HK-2 (cell line): ENCODE measurements around the gene OR52N4.
"Not testable (repeated sequence)": the region's sequence is repeated elsewhere in the genome, so short reads cannot be mapped to it uniquely, and the experiment has no call there.

Source experiments
- DNase-seq: peaks from one replicate; pipeline ENCODE4 v3.0.0-alpha.2; 2018; ENCODE audit not compliant: unreplicated experiment

Gene OR52N4

DNA sequence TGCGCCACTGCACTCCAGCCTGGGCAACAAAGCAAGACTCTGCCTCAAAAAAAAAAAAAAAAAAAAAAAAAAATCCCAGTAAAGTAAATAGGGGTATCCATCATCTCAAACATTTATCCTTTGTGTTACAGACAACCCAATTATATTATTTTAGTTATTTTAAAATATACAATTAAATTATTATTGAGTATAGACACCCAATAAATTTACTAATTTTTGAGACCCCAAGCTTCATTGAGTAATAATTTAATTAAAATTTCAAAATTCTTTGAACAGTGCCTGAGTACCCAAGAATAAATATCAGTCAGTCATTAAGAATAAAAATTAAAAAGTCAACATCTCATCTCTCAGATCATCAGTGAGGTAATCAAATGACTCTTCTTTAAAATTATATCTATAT, at the start of gene OR52N4:
OR52N4 (plus strand) TSS at position 301 of the 400 bp plus-strand sequence. CDS start 498 bp downstream, outside the sequence.
- no peak for DNase-seq

DNA sequence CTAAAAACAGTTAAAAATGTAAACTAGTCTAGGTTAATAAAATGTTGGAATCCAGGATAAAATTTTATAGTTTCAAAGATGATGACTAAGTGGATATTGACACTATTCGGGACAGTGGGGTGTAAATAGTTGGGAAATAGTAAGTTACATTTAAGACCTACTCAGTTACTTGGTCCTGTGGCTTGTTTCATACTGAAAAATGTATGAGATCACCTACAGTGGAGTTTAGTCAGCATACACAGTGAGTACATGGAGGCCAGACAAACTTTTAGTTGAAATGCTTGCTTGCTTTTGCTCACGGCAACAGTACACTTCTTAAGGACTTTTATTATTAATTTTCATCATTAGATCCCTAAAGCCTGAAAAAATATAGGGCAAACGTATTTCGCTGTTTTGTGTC, 48.4 kb upstream of the OR52N4 start:
- no peak for DNase-seq

DNA sequence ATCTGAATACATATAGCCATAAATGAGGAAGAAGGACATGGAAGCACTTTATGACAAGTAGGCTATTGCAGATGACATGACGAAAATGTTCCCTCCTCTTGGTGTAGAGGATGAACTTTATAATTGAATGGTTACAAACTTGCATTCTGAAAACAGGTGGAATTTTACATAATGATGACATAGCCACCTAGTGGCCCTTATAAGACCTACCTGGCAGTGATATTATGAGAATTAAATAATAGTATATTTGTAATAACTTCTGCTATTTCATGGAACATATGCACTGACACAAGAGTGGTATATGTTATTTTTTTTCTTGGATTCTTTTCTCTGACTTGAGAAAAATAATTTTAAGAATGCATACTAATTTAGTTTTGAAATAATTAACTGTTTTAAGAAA, 41.5 kb upstream of the OR52N4 start:
- DNase-seq: no peak

DNA sequence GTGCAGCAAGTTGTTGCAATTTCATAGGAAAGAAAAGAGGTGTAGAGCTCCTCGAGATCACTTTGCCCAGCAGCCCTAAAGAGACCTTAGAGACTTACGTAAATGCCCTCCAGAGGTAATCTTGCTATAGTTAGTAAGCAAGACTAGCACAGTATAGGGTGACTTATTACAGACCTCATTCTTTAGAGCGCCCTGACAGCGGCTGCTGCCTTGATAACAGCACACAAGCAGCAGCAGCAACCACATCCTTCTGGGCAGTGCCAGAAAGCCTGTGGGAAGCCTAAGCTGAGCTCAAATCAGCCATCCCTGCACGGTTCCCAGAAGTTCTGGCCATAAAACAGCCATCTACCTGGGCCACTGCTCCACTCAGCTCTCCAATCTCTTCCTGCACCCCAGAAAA, 40.3 kb upstream of the OR52N4 start:
- no peak for DNase-seq

DNA sequence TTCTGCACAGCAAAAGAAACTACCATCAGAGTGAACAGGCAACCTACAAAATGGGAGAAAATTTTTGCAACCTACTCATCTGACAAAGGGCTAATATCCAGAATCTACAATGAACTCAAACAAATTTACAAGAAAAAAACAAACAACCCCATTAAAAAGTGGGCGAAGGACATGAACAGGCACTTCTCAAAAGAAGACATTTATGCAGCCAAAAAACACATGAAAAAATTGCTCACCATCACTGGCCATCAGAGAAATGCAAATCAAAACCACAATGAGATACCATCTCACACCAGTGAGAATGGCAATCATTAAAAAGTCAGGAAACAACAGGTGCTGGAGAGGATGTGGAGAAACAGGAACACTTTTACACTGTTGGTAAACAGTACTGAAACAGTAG, 37.5 kb upstream of the OR52N4 start:
- not testable (repeated sequence) for DNase-seq

DNA sequence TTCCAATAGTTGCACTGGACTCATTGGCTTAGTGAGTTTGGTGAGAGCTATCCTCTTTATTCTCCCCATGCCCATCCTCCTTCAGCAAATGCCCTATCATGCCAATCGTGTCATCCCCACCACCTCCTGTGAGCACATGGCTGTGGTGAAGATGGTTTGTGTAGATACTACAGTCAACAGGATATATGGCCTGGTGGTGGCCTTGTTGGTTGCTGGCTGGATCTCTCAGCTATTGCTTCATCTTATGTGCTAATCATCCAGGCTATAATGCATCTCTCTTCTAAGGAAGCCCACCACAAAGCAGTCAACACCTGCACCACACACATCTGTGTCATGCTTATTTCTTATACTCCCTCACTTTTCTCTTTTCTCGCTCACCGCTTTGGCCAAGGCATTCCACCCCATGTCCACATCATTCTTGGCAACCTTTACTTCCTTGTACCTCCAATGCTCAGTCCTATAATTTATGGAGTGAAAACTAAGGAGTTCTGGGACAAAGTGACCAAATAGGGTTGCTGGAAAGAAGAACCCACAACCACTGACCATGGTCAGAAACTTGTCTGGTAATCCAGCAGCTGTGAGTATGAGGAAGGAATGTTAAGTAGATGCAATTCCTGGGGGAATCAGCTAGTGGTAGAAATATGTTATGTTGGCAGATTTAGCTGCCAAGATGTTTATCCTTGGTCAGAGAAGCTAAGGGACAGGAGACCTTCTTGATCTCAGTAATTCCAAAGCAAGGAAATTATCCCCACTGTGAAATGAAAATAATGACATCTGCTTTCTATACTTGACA, 34.1 kb upstream of the OR52N4 start:
- no peak for DNase-seq

- DNase-seq: no peak
Observed at GRCh38 chr11:5722622-5723021, 31.4 kb upstream of the OR52N4 start.

DNA sequence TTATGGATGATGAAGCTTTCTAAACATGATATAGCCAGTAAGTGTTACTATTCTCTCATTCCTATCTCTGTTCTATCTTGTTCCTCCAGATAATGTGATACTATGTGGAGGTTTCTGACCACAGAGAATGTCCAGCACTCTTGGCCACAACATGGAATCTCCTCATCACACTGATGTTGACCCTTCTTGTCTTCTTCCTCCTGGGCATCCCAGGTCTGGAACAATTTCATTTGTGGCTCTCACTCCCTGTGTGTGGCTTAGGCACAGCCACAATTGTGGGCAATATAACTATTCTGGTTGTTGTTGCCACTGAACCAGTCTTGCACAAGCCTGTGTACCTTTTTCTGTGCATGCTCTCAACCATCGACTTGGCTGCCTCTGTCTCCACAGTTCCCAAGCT, 27.7 kb upstream of the OR52N4 start:
- no peak for DNase-seq

GRCh38 chr11:5727691-5728090, 26.4 kb upstream of the OR52N4 start:
- DNase-seq: no peak

GRCh38 chr11:5736396-5736795, 17.6 kb upstream of the OR52N4 start, which contains the start of gene OR56B1:
Gene OR56B1, plus strand, starts transcription at chr11:5736448. Its CDS starts 69 bp downstream, at chr11:5736517.
- no peak for DNase-seq

DNA sequence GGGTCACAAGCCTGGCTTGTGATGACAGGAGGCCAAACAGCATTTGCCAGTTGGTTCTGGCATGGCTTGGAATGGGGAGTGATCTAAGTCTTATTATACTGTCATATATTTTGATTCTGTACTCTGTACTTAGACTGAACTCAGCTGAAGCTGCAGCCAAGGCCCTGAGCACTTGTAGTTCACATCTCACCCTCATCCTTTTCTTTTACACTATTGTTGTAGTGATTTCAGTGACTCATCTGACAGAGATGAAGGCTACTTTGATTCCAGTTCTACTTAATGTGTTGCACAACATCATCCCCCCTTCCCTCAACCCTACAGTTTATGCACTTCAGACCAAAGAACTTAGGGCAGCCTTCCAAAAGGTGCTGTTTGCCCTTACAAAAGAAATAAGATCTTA, 17.0 kb upstream of the OR52N4 start:
- no peak for DNase-seq

- no peak for DNase-seq
Observed at GRCh38 chr11:5737670-5738392, 16.2 kb upstream of the OR52N4 start.

- DNase-seq: no peak
Observed at GRCh38 chr11:5738431-5738830, 15.6 kb upstream of the OR52N4 start.

DNA sequence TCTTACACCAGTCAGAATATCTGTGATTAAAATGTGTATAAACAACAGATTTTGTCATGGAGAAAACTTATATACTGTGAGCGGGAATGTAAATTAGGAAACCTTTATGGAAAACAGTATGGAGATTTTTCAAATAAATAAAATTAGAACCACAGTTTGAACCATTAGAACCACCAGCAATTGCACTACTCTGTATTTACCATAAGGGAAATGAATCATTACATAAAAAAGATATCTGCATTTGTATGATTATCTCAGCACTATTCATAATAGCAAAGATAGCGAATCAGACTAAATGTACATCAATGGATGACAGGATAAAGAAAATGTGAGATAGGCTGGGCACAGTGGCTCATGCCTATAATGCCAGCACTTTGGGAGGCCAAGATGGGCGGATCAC, 7.4 kb upstream of the OR52N4 start:
- no peak for DNase-seq

- DNase-seq: no peak
Observed at GRCh38 chr11:5749836-5750235, 4.2 kb upstream of the OR52N4 start.

GRCh38 chr11:5767056-5767455, 13.0 kb downstream of the OR52N4 start:
- DNase-seq: no peak

DNA sequence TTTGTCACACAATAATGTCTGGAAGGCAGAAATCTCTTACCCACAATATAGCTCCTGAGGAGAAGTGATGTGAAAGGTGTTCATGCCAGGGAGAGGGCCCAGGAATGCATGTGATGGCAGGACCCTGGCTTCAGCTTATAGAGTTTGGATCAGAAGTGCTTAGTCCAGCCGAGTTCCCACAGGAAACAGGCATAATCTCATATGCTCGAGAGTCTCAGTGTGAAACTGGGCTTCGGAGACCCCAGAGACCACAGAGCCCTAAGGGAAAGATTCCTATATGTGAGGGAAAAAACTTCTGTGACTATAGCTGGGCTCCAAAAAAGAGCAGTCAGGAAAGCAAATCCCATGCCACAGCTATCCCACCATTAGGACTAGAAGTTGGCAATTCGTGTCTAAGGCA, 29.2 kb downstream of the OR52N4 start, which contains the start of gene OR52N5:
OR52N5 (minus strand) TSS at position 101 of the 400 bp plus-strand sequence. CDS start 4,721 bp downstream, outside the sequence.
- no peak for DNase-seq

GRCh38 chr11:5791165-5791564, 37.1 kb downstream of the OR52N4 start, which contains the start of gene OR52N1:
Gene OR52N1, minus strand, starts transcription at chr11:5791265. Its CDS starts 2,449 bp downstream, at chr11:5788816.
- DNase-seq: no peak

DNA sequence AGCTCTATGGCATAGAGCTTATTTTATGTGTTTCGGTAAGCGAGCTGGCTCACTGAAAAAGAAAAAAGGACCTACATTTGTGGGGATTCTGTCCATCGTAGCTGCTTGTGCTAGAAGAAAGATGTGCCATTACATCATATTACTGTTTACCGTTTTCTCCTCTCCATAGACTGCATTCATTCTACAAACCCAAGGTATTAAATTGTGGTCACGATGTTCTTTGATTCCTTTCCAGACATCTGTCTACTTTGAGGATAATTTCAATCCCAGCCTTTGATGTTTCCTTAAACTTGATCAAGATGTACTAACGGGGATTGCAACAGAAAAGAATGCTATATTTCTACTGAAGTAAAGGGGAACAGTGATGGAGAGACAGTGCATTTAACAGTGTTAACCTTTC, 42.5 kb downstream of the OR52N4 start:
- no peak for DNase-seq

DNA sequence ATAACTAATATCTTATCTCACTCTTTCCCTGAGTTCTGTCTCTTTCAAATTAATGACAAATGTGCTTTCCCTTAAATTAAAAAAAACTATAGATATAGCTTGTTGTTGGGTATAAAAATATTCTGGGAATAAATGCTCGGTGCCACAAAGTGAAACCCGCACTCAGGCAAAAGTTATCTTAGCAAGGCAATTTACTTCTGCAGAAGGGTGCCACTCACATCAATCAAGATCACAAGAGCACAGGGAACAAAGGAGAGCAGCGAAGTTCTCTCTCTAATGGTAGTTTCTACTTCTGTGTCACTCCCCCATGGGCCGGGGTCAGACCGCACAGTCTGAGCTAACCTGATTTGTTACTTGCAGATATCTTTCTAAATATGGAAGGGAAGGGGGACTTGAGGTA, 49.9 kb downstream of the OR52N4 start:
- DNase-seq: no peak
